Ishikawa (cell line): ENCODE results near the gene SALL4.

ENCODE experiments used
- CEBPB ChIP-seq: IDR thresholded peaks from 2 replicates; pipeline ENCODE4 v1.6.1; 2012
- CREB1 ChIP-seq: IDR thresholded peaks from 2 replicates; pipeline ENCODE4 v1.6.1; 2012; ENCODE audit warnings: low read depth
- EGR1 ChIP-seq: IDR thresholded peaks from 2 replicates; pipeline ENCODE4 v1.6.1; 2012
- EP300 ChIP-seq: IDR thresholded peaks from 2 replicates; pipeline ENCODE4 v1.6.1; 2012; ENCODE audit warnings: borderline replicate concordance
- FOXM1 ChIP-seq: IDR thresholded peaks from 2 replicates; pipeline ENCODE4 v1.6.1; 2012; ENCODE audit warnings: low read depth, borderline replicate concordance
- MAX ChIP-seq: IDR thresholded peaks from 2 replicates; pipeline ENCODE4 v1.6.1; 2012
- NFIC ChIP-seq: IDR thresholded peaks from 2 replicates; pipeline ENCODE4 v1.6.1; 2012
- RAD21 ChIP-seq: IDR thresholded peaks from 2 replicates; pipeline ENCODE4 v1.6.1; 2012; ENCODE audit warnings: low read depth
- REST ChIP-seq: IDR thresholded peaks from 2 replicates; pipeline ENCODE4 v1.6.1; 2012; ENCODE audit warnings: low read depth, mild to moderate bottlenecking
- TAF1 ChIP-seq: IDR thresholded peaks from 2 replicates; pipeline ENCODE4 v1.6.1; 2012; ENCODE audit warnings: low read depth, mild to moderate bottlenecking
- TCF12 ChIP-seq: IDR thresholded peaks from 2 replicates; pipeline ENCODE4 v1.6.1; 2012; ENCODE audit warnings: low read depth
- TEAD4 ChIP-seq: IDR thresholded peaks from 2 replicates; pipeline ENCODE4 v1.6.1; 2012
- USF1 ChIP-seq: IDR thresholded peaks from 2 replicates; pipeline ENCODE4 v1.6.1; 2012
- YY1 ChIP-seq: IDR thresholded peaks from 2 replicates; pipeline ENCODE4 v1.6.1; 2012; ENCODE audit warnings: low read depth
- ZBTB7A ChIP-seq: IDR thresholded peaks from 2 replicates; pipeline ENCODE4 v1.6.1; 2012; ENCODE audit warnings: low read depth

SALL4 gene

GRCh38 chr20:51752343-51752951 lies 49.9 kb downstream of the SALL4 start:
- TF ChIP-seq ZBTB7A = no peak

DNA sequence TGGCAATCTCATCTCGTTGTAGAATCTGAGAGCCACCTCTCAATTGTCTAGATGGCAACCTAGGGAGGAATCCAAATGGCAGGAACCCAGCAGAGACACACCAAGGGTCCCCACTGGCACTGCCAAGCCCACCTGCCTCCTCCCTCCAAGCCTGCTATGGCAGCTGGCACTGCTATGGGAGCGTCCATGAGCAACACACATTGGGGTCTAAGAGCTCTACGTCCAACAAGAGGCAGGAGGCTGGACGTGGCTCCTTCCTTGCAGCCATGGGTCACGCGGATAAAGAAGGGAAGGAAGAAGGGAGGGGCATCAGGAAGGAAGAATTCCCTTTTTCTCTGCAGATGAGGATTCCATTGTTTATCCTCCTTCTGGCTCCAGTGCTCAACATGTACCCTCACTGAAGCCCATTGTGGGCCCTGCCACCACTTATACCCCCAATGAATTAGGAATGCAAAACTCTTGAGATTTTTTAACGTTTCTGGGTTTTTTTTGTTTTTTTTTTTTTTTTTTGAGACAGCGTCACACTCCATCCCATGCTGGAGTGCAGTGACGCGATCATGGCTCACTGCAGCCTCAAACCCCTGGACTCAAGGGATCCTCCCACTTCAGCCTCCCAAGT lies 51.4 kb downstream of the SALL4 start:
- TF ChIP-seq TCF12 (no peak), YY1 (no peak), CEBPB (no peak), ZBTB7A (no peak), REST (no peak)

DNA sequence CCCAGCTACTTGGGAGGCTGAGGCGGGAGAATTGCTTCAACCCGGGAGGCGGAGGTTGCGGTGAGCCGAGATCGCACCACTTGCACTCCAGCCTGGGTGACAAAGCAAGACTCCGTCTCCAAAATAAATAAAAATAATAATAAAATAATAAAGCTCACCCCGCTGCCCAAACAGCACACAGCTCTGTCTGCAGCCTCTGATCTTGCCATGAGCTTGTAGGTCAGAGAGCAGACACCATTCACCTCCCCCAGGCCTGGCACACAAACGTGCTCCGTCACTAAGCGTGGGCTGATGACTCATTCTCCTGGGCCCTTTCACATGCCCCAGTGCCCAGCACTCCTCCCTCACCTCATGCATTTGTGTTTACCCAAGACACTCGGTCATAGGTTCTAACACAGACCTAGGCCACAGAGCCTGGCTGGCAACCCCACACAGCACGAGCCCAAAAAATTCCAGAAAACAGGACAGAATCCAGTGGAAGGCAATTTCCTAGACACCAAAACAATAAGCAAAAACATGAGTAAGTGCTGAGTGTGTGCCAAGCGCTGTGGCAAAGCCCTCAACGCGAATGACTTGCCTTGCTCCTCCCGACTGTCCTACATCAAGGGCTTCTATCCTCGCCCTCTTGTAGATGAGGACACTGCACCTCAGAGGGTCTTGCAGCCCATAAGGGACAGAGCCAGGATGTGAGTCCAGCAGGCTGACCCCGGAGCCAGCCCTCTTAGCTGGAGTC lies 52.1 kb downstream of the SALL4 start:
- TF ChIP-seq MAX = peak; percentile 73
- TF ChIP-seq NFIC = peak; percentile 52; the same call in 1 of the 2 replicates
- TF ChIP-seq EGR1 = peak; percentile 85
- no peak for TF ChIP-seq FOXM1
- peak; percentile 24; the same call in 1 of the 2 replicates for TF ChIP-seq TCF12
- TF ChIP-seq CREB1 = peak; percentile 13; the same call in 1 of the 2 replicates

GRCh38 chr20:51749674-51750036 lies 52.7 kb downstream of the SALL4 start:
- TF ChIP-seq RAD21 (no peak), YY1 (no peak), USF1 (no peak), NFIC (no peak), CREB1 (no peak), CEBPB (no peak)

DNA sequence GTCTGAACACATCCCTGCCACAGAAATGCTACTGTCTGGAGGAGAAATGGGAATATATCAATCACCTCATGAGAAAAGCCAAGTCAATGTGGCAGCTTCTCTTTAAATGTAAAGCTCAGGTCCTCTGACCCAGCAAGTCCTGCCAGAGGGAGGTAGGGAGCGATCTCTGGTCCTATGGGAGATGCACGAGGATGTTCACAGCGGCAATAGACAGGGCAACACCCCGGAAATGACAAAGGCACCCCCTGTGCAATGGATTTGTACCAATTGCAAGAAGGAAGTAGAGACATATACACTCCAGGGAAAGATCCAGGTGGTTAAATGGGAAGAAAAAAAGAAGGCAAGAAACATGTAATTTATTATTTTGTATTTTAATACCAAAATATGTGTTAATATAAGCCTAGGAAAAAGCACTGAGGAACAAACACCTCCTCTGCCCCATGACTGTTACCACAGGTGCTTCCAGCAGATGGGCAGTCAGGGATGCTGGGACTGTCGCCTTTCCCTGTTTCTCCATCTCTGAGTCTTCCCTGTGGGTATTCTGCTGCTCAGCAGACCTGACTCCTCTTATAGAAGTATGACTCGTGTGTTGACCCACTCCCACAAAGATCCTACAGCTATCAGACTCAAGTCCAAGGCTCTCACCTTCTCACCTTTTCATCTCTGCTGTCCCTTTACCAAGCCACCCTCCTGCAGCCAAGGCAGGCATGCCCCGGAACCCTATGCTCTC lies 55.0 kb downstream of the SALL4 start:
- TF ChIP-seq EP300 = no peak
- no peak for TF ChIP-seq CEBPB
- no peak for TF ChIP-seq TAF1
- TF ChIP-seq USF1 = no peak
- no peak for TF ChIP-seq ZBTB7A
- no peak for TF ChIP-seq NFIC
- TF ChIP-seq RAD21 = no peak
- no peak for TF ChIP-seq YY1
- TF ChIP-seq EGR1 = no peak
- no peak for TF ChIP-seq CREB1
- TF ChIP-seq TEAD4 = no peak
- TF ChIP-seq MAX = no peak
- TF ChIP-seq TCF12 = no peak
- TF ChIP-seq REST = no peak

DNA sequence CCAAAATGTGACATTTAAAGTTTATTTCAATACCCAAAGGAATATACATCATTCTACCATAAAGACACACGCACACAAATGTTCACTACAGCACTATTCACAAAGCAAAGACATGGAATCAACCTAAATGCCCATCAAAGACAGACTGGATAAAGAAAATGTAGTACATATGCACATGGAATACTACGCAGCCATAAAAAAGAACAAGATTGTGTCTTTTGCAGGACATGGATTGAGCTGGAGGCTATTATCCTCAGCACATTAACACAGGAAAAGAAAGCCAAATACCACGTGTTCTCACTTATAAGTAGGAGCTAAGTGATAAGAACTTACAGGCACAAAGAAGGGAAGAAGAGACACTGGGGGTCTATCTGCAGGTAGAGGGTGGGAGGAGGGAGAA lies 56.5 kb downstream of the SALL4 start:
- TF ChIP-seq MAX = no peak
- no peak for TF ChIP-seq RAD21
